Ovary (tissue), 9 donors: ENCODE results near the gene STMN3. TPM values are rescaled to one million over a fixed set of nuclear protein-coding genes. Genes with fewer than 3 reads are reported as not detected.

Source experiments
- DNase-seq, 5 donors: peaks; one replicate each; pipeline ENCODE4 v3.0.0-alpha.2; 2019 to 2020
- H3K27ac ChIP-seq, 2 donors: fragments of 200-600 bp; one replicate each; pipeline versions ENCODE4 v1.5.1 to v1.8.0; 2019 to 2022
- H3K27me3 ChIP-seq: fragments of 200-600 bp; one replicate; pipeline ENCODE4 v1.8.0; 2022
- H3K36me3 ChIP-seq: fragments of 200-600 bp; sonication (generic); one replicate; pipeline ENCODE4 v1.5.1; 2019
- H3K4me1 ChIP-seq: one replicate; pipeline ENCODE4 v1.8.1; 2013; ENCODE audit warnings: mild to moderate bottlenecking, moderate library complexity; ENCODE audit not compliant: insufficient read depth
- H3K4me3 ChIP-seq: fragments of 200-600 bp; sonication (generic); one replicate; pipeline ENCODE4 v1.5.1; 2017
- H3K9me3 ChIP-seq, 2 donors: fragments of 200-600 bp in 1 of 2; sonication (generic) in 1 of 2; one replicate each; pipeline versions ENCODE4 v1.5.1 to v1.8.1; 2013 to 2019; ENCODE audit warnings: mild to moderate bottlenecking in 1 of 2, moderate library complexity in 1 of 2
- CTCF ChIP-seq, 3 donors: fragments of 450-650 bp in 2 of 3; fragments of 200-600 bp in 1 of 3; IDR thresholded peaks; one replicate each; pipeline versions ENCODE4 v1.5.1 to v1.8.0; 2016 to 2022; ENCODE audit warnings: antibody characterized with exemption in 3 of 3, mild to moderate bottlenecking in 1 of 3
- EP300 ChIP-seq: sonication (generic); formaldehyde crosslinking; IDR thresholded peaks from one replicate; pipeline ENCODE4 v1.6.1; 2017; ENCODE audit warnings: antibody characterized with exemption
- POLR2A ChIP-seq: fragments of 450-650 bp; IDR thresholded peaks from one replicate; pipeline ENCODE4 v1.6.1; 2017; ENCODE audit warnings: antibody characterized with exemption, mild to moderate bottlenecking, moderate library complexity
- WGBS, 3 donors: extraction: QIAGEN DNeasy Blood & Tissue Kit in 1 of 3; methylation state at CpG; one replicate each; pipeline versions ENCODE4 v1.1.5 to v1.1.7; 2013 to 2017; 5-methylcytosine and 5-hydroxymethylcytosine counted together
- intact Hi-C, 4 donors: fragments of 100-400 bp; cut with DNase I; formaldehyde crosslinking; loops; one replicate each; pipeline versions ENCODE4 v1.11.0 to v1.15.1; 2022 to 2023
- polyA plus RNA-seq, 2 donors: library from polyadenylated mRNA; stranded (reverse); fragments of 200-250 nt in 1 of 2; fragments of 350-450 nt in 1 of 2; fragmentation: Illumina TruSeq in 1 of 2; extraction: RNeasy Lipid Tissue Mini Kit (QIAGEN cat#74804) in 1 of 2; gene quantifications; one replicate each; pipeline ENCODE4 v1.2.3, GENCODE V29; 2013 to 2014
- total RNA-seq, 7 donors: library from RNA; depleted of rRNA in 2 of 7; stranded (reverse); fragments of >200 nt in 2 of 7; fragmentation: NEBNext Ultra II Directional in 3 of 7; extraction: Animal tissue kit (Norgen Biotek cat#: 25700) in 3 of 7; gene quantifications; one replicate each; pipeline versions ENCODE4 v1.1.0 to v1.2.4, GENCODE V29; 2016 to 2023
- donor health status: DM: no; HTN: no; CAD: no; lungs with moderate emphysema.
- donor health status: DM: no; HTN: no; CAD: no.
- donor health status: Bipolar disorder and iron deficiency.
- donor health status: DM: yes; HTN: yes; CAD: no.
- donor health status: DM: no; HTN: no; CAD: no.
- donor health status: DM: yes; HTN: yes; CAD: no.

STMN3 gene
- total and polyA plus RNA-seq, 9 donors = 7.4 to 91.1 (median 58.7) TPM

GRCh38 chr20:63694584-63695423 lies 41.6 kb upstream of the STMN3 start:
- Histone ChIP-seq H3K27me3 (no peaks in the 10 kb centered on the region), H3K9me3 (no peaks in the 10 kb centered on the region), H3K4me1 (peaks cover 2% of the 10 kb centered on the region), H3K36me3 (no peaks in the 10 kb centered on the region), H3K4me3 (no peak overlapping the region), H3K27ac (no peak overlapping the region)
- intact Hi-C loops = no loop called here
- WGBS, 3 donors = 89 to 91% (median 91%) methylated on average over 36 to 37 of the region's 37 CpGs
- TF ChIP-seq CTCF (IDR thresholded peaks at IDR 0.05) (no peak), POLR2A (no peak), EP300 (no peak)
- peak in 2 of 5 donors; percentile 21 to 44 for DNase-seq

GRCh38 chr20:63693733-63694583 lies 40.7 kb upstream of the STMN3 start:
- intact Hi-C loops = no loop called here
- WGBS, 3 donors = 89 to 93% (median 92%) methylated on average over 20 to 21 of the region's 21 CpGs
- peak in 1 of 5 donors; percentile 16 for DNase-seq
- no peaks in the 10 kb centered on the region for H3K9me3 ChIP-seq
- no peak overlapping the region for H3K4me3 ChIP-seq
- H3K36me3 ChIP-seq = no peaks in the 10 kb centered on the region
- no peak for TF ChIP-seq CTCF (IDR thresholded peaks at IDR 0.05)
- no peak for TF ChIP-seq POLR2A
- TF ChIP-seq EP300 = no peak
- no peak overlapping the region for H3K27ac ChIP-seq
- H3K27me3 ChIP-seq = no peaks in the 10 kb centered on the region
- H3K4me1 ChIP-seq = peaks cover 2% of the 10 kb centered on the region

- peak in 1 of 5 donors; percentile 28 for DNase-seq
- no peaks in the 10 kb centered on the region for H3K36me3 ChIP-seq
- peaks cover 4% of the 10 kb centered on the region for H3K4me1 ChIP-seq
- H3K4me3 ChIP-seq = no peak overlapping the region
- H3K27ac ChIP-seq = no peak overlapping the region
- H3K27me3 ChIP-seq = no peaks in the 10 kb centered on the region
- 75 to 86% (median 82%) methylated on average over 9 to 10 of the region's 10 CpGs for WGBS, 3 donors
- TF ChIP-seq CTCF (IDR thresholded peaks at IDR 0.05) (no peak), EP300 (no peak), POLR2A (no peak)
- intact Hi-C loops = no loop called here
- no peaks in the 10 kb centered on the region for H3K9me3 ChIP-seq
Observed at GRCh38 chr20:63693083-63693732, 40.0 kb upstream of the STMN3 start.

GRCh38 chr20:63692436-63693082 lies 39.3 kb upstream of the STMN3 start:
- WGBS, 3 donors = 68 to 73% (median 68%) methylated on average over 17 to 20 of the region's 20 CpGs
- no peaks in the 10 kb centered on the region for H3K27me3 ChIP-seq
- DNase-seq = peak in 2 of 5 donors; percentile 15 to 28
- intact Hi-C loops = no loop called here
- no peak overlapping the region for H3K27ac ChIP-seq
- H3K4me3 ChIP-seq = no peak overlapping the region
- peaks cover 4% of the 10 kb centered on the region for H3K4me1 ChIP-seq
- no peaks in the 10 kb centered on the region for H3K9me3 ChIP-seq
- TF ChIP-seq POLR2A = no peak
- no peak for TF ChIP-seq CTCF (IDR thresholded peaks at IDR 0.05)
- TF ChIP-seq EP300 = no peak
- H3K36me3 ChIP-seq = no peaks in the 10 kb centered on the region
